Endothelial cell of umbilical vein (primary cell): Measurements from ENCODE around the gene TXNDC8. TPM values are rescaled to one million over a fixed set of nuclear protein-coding genes. Genes with fewer than 3 reads are reported as not detected.

Experiments
- BruUV-seq: library from RNA; stranded (reverse); fragments of 400-500 nt; replicated peaks from 2 replicates; lab custom pipeline; 2021; lab: Mats Ljungman, UMichigan
- CTCF ChIA-PET: fragments of 300-600, 350-600 bp; sonication (Branson Sonifier 250); formaldehyde crosslinking; loops from one replicate; lab custom pipeline; 2021; ENCODE audit warnings: antibody characterized with exemption, inconsistent platforms; lab: Charles Lee
- POLR2A ChIA-PET: fragments of 300-600, 350-600 bp; sonication (Branson Sonifier 250); formaldehyde crosslinking; loops from one replicate; lab custom pipeline; 2021; ENCODE audit warnings: antibody characterized with exemption, inconsistent platforms; lab: Charles Lee
- DNase-seq: peaks from one replicate; pipeline ENCODE4 v3.0.0-alpha.2; 2011; ENCODE audit warnings: low read depth, low spot score
- FAIRE-seq: peaks from 2 replicates; lab custom pipeline; 2011; peaks lifted over from hg19 to GRCh38; lab: Jason Lieb, UNC
- H2AFZ ChIP-seq: 2 replicates; pipeline ENCODE4 v1.6.0; 2012; ENCODE audit warnings: low read depth, low read length, control low read depth, inconsistent platforms
- H3K27ac ChIP-seq: 2 replicates; pipeline ENCODE4 v1.5.1; 2011; ENCODE audit warnings: low read depth, mild to moderate bottlenecking, control low read depth, low read length, moderate library complexity; ENCODE audit not compliant: insufficient read depth
- H3K27me3 ChIP-seq, 2 experiments: 2 replicates each; pipeline versions ENCODE4 v1.6.0 to v1.6.1; 2011; ENCODE audit warnings: low read length in 2 of 2, mixed read lengths in 1 of 2; ENCODE audit not compliant: control insufficient read depth in 2 of 2, insufficient read depth in 2 of 2
- H3K36me3 ChIP-seq, 2 experiments: 2 replicates in 1 of 2; 3 replicates in 1 of 2; pipeline ENCODE4 v1.5.1; 2011; ENCODE audit warnings: low read length in 2 of 2, mild to moderate bottlenecking in 1 of 2, moderate library complexity in 1 of 2; ENCODE audit not compliant: control insufficient read depth in 2 of 2, insufficient read depth in 2 of 2; ENCODE audit errors: extremely low read depth in 1 of 2
- H3K4me1 ChIP-seq: 3 replicates; pipeline ENCODE4 v1.5.1; 2011; ENCODE audit warnings: mild to moderate bottlenecking, low read length; ENCODE audit not compliant: control insufficient read depth, insufficient read depth; ENCODE audit errors: extremely low read depth
- H3K4me2 ChIP-seq: 2 replicates; pipeline ENCODE4 v1.6.1; 2011; ENCODE audit warnings: low read length, control low read depth, mixed read lengths; ENCODE audit not compliant: insufficient read depth
- H3K4me3 ChIP-seq, 3 experiments: fragments of 200-600 bp in 1 of 3; sonication (generic), shearing (Covaris generic) in 1 of 3; replicated peaks in 1 of 3; 2 replicates each; pipeline ENCODE4 v1.5.1; 2011 to 2016; ENCODE audit warnings: control low read depth in 3 of 3, low read length in 3 of 3, mild to moderate bottlenecking in 2 of 3, inconsistent platforms in 1 of 3, low read depth in 1 of 3, moderate library complexity in 1 of 3; ENCODE audit not compliant: insufficient read depth in 1 of 3
- H3K79me2 ChIP-seq: 2 replicates; pipeline ENCODE4 v1.6.0; 2012; ENCODE audit warnings: low read length, inconsistent platforms; ENCODE audit not compliant: control insufficient read depth, insufficient read depth
- H3K9ac ChIP-seq: replicated peaks from 2 replicates; pipeline ENCODE3; 2011; ENCODE audit warnings: low read length, control low read depth; ENCODE audit not compliant: insufficient read depth; ENCODE audit errors: extremely low read depth
- H3K9me1 ChIP-seq: replicated peaks from 3 replicates; pipeline ENCODE4 v1.6.0; 2011; ENCODE audit warnings: mild to moderate bottlenecking, low read length; ENCODE audit not compliant: control insufficient read depth, insufficient read depth; ENCODE audit errors: extremely low read depth
- H3K9me3 ChIP-seq: replicated peaks from 2 replicates; pipeline ENCODE4 v1.5.1; 2012; ENCODE audit warnings: low read length, inconsistent platforms; ENCODE audit not compliant: control insufficient read depth, insufficient read depth
- H4K20me1 ChIP-seq: replicated peaks from 2 replicates; pipeline ENCODE3; 2011; ENCODE audit warnings: mild to moderate bottlenecking, low read length; ENCODE audit not compliant: control insufficient read depth, insufficient read depth; ENCODE audit errors: extremely low read depth
- CTCF ChIP-seq, 2 donors: IDR thresholded peaks; 1 replicate in 1 of 2; 2 replicates in 1 of 2; pipeline ENCODE4 v1.5.1; 2011; ENCODE audit warnings: low read length in 2 of 2, mild to moderate bottlenecking in 2 of 2, moderate library complexity in 2 of 2, control low read depth in 1 of 2, inconsistent platforms in 1 of 2, low read depth in 1 of 2; ENCODE audit not compliant: insufficient read depth in 1 of 2; ENCODE audit errors: extremely low read depth in 1 of 2
- EZH2 ChIP-seq: IDR thresholded peaks from 2 replicates; pipeline ENCODE4 v1.6.1; 2012; ENCODE audit warnings: borderline replicate concordance, low read depth, mild to moderate bottlenecking, moderate library complexity, low read length, inconsistent platforms; ENCODE audit not compliant: severe bottlenecking
- FOS ChIP-seq: IDR thresholded peaks from 2 replicates; pipeline ENCODE4 v1.6.1; 2011; ENCODE audit warnings: mild to moderate bottlenecking, low read length, moderate library complexity, borderline replicate concordance; ENCODE audit not compliant: insufficient read depth
- GATA2 ChIP-seq: IDR thresholded peaks from 2 replicates; pipeline ENCODE4 v1.7.0; 2011; ENCODE audit warnings: low read depth, mild to moderate bottlenecking, moderate library complexity, mixed read lengths, low read length; ENCODE audit not compliant: insufficient read length, insufficient read depth
- JUN ChIP-seq: IDR thresholded peaks from 2 replicates; pipeline ENCODE4 v1.6.1; 2011; ENCODE audit warnings: borderline replicate concordance, low read depth; ENCODE audit not compliant: insufficient read length, insufficient read depth
- POLR2AphosphoS5 ChIP-seq: IDR thresholded peaks from 2 replicates; pipeline ENCODE4 v1.6.1; 2012; ENCODE audit warnings: low read depth, mild to moderate bottlenecking, control low read depth, low read length, moderate library complexity; ENCODE audit not compliant: insufficient read depth
- dilution Hi-C: fragments of 300-500 bp; cut with MboI; formaldehyde crosslinking; loops from one replicate; pipeline ENCODE4 v1.15.0; 2019; ENCODE audit warnings: low sequenced_read_pairs; ENCODE audit not compliant: extremely low pct_ligation_motif_present
- intact Hi-C: fragments of 100-400 bp; cut with micrococcal nuclease; formaldehyde crosslinking; loops from one replicate; pipeline ENCODE4 v1.10.0; 2022
- polyA plus RNA-seq, 4 experiments: library from polyadenylated mRNA; depleted of rRNA in 3 of 4; stranded (reverse) in 3 of 4; unstranded in 1 of 4; fragments of >200 nt; gene quantifications; 2 replicates each; pipeline versions ENCODE4 v1.2.1 to v1.2.3, GENCODE V29; 2011 to 2012; ENCODE audit warnings: missing spikeins in 1 of 4
- total RNA-seq: library from RNA; stranded (reverse); gene quantifications from 2 replicates; pipeline ENCODE4 v1.2.3, GENCODE V29; 2021

TXNDC8 gene
- total and polyA plus RNA-seq, 2 donors (not counting 3 experiments of a cell fraction or from before 2014, with no cell fraction given), result not detected

- H4K20me1 ChIP-seq, result no peaks in the 10 kb centered on the region
- H3K9ac ChIP-seq, result no peak overlapping the region
- ChIA-PET POLR2A (no interaction called here), CTCF (no interaction called here)
- intact Hi-C loops, result no loop called here
- H3K4me2 ChIP-seq, result no peak overlapping the region
- no peak for DNase-seq
- no TSS peak for BruUV-seq
- no peaks in the 10 kb centered on the region for H3K4me1 ChIP-seq
- dilution Hi-C loops, result no loop called here
- TF ChIP-seq EZH2 (no peak), FOS (no peak), GATA2 (no peak), CTCF (IDR thresholded peaks at IDR 0.05; ENCODE audit: extremely low read depth in 1 of 2, insufficient read depth in 1 of 2, low read depth in 1 of 2, low read length in 2 of 2) (no peak), JUN (no peak), POLR2AphosphoS5 (no peak)
- H3K9me1 ChIP-seq, result no peaks in the 10 kb centered on the region
- H3K9me3 ChIP-seq, result no peaks in the 10 kb centered on the region
- no peak for FAIRE-seq
- peaks cover 2% of the 10 kb centered on the region in 2 experiments for H3K27me3 ChIP-seq
- no peak overlapping the region for H2AFZ ChIP-seq
- H3K79me2 ChIP-seq, result no peaks in the 10 kb centered on the region
- H3K36me3 ChIP-seq, result no peaks in the 10 kb centered on the region
- no peak overlapping the region for H3K27ac ChIP-seq
- no peak overlapping the region for H3K4me3 ChIP-seq
Measured at GRCh38 chr9:110323818-110324217, 13.8 kb downstream of the TXNDC8 start.
